HUDEP-2 (cell line): Measurements from ENCODE around the gene GTF2F2.
"Not testable (repeated sequence)": the region's sequence is repeated elsewhere in the genome, so short reads cannot be mapped to it uniquely, and the experiment has no call there.

ENCODE experiments used
- DNase-seq, 76 experiments: peaks; one replicate each; lab custom pipeline; 2025; ENCODE audit not compliant: unreplicated experiment in 76 of 76; lab: John Stamatoyannopoulos, UW

The GTF2F2 gene

DNA sequence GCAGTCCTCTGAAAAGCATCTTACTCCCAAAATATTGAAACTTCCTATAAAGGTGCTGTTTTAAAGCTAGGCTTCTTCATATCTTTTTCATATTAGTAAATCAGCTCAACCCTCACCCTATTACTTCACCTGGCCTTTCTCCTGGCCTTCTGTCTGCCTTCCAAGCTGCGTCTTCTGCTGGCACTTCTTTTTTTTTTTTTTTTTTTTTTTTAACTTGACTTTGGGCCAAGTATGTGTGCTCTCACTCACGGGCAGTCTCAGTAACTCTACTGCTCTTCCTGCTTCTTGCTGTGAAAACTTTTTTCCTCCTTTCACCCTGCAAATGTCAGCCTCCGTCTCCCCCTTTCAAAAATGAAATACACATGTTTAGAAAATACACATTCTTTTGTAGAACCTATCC is 121.8 kb downstream of the GTF2F2 start:
- peak in 29 of 76 experiments; percentile 3 to 75 (median 25) for DNase-seq

DNA sequence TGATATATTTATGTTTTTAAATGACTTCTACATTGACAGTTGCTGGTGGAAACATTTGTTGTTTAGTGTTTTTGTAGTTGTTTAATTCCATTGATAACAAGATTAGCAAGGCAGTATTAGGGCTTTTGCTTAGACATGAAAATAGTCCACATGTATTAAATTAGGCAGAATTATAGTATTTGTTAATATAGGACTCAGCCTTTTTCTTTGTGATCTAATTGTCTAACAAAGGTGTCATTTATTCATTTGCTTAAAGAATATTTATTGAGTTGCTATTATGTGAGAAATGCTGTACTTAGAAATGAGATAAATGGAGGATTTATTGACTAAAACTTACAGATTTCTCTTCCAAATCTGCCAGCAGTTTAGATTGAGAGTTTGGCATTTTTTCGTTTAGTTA is 122.2 kb downstream of the GTF2F2 start:
- DNase-seq, result no peak

- DNase-seq, result no peak
Measured at GRCh38 chr13:45243077-45243476, 122.8 kb downstream of the GTF2F2 start.

DNA sequence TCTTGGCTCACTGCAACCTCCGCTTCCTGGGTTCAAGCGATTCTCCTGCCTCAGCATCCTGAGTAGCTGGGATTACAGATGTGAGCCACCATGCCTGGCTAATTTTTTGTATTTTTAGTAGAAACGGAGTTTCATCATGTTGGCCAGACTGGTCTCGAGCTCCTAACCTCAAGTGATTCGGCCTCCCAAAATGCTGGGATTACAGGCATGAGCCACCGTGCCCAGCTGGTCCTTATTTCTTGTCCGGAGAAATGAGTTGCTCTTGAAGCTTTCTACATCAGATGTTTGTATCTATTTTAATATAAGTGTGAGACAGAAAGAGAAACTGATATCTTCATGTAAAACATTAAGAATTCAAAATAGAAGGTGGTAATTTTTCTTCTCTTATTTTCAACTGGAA is 124.4 kb downstream of the GTF2F2 start:
- not testable (repeated sequence) for DNase-seq

DNA sequence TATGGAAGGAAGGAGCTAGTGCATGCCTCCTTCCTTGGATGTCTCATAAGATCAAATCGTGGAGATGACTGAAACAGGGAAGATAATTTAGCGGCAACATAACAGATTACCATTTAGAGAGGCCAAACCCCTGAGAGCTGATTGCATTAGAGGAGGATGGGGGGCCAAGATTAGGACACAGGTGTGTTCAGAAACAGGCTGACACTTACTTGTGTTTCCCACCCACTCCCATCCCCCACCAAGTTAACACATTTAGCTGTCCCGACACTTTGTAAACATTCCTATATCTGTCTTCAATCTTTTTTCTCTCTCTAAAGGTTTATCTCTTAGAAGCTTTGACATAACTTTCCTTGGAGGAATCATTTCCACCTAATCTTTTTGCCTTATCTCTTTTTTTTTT is 129.4 kb downstream of the GTF2F2 start:
- no peak for DNase-seq

GRCh38 chr13:45254396-45254795 is 134.1 kb downstream of the GTF2F2 start:
- no peak for DNase-seq

DNA sequence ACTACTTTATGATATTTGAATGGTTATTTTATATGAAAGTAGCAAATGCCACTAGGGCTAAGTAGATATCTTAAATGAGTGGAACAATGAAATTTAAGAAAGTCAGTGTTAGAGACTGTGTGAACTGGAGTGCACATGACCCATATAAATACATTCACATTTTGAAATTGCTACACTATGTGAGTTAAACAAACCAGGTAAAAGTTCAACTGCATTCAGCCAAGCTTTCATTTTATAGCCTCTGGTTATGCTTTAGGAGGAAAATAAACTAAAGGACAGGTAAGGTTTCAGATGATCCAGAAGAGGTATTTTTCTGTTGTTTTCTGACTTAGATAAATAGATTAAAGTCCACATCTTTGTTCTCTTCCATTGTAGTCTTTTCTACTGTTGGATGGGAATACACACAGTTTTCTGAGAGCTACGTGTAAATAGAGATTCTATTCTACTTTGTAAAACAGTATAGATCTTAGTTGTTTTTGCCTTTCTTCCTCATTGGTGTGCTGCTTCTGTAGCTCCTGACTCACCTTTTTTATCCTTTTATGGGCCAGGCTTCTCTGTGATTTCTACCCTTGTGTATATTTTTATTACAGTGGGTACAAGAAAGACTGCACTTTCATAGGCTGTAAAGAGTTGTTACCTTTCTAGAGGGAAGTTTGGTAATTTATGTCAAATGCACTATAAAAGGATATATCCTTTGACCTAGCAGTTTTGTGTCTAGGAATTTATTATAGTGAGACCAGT is 135.1 kb downstream of the GTF2F2 start:
- no peak for DNase-seq

DNA sequence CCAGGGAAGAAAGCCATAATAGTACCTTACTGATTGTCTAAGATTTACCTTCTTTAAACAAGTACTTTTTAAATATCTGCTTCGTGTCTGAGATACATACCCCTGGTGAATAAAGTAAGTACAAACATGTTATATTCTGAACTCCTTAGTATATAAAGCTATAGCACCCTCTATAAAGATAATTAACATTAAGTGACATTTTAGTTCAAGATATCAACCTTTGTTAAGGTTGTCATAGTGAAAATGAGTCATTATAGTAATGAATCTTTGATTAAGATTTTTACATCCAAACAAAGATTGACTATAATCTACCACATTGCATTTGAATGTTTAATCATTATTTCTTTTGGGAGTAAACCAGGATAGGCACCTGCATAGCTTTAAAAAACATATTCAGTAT is 135.9 kb downstream of the GTF2F2 start:
- DNase-seq, result no peak

- no peak for DNase-seq
Measured at GRCh38 chr13:45257638-45258333, 137.5 kb downstream of the GTF2F2 start.

DNA sequence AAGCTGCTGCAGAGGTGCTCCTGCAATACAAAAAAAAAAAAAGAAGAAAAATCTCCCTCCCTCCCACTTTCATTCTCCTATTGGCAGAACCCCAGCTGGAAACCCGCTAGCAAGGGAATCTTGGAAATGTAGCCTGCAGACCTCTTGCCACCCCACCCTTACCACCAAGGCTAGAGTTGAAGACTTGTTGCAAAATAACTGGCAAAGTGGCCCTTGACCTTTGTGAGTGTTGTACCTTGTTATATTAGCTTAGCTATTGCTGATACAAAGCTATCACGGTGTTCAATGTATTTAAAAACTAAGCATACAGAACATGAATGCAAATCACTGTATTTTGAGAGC is 138.0 kb downstream of the GTF2F2 start:
- DNase-seq, result no peak

DNA sequence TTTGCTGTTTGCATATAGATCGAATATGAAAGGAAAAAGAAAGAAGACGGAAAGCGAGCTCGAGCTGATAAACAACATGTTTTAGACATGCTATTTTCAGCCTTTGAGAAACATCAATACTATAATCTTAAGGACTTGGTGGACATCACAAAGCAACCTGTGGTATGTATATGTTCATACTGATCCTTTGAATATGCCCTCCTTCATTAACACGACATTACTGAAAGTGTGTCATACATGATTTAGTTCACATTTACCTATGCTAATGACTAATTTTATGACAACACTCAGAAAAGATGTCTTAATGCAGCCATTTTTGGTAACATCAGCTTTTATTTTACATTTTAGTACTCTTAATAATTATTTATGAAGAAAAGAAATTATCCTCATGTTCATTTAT is 146.9 kb downstream of the GTF2F2 start:
- no peak for DNase-seq

GRCh38 chr13:45269204-45269603 is 148.9 kb downstream of the GTF2F2 start:
- DNase-seq, result no peak

- DNase-seq, result no peak
Measured at GRCh38 chr13:45276913-45277312, 156.6 kb downstream of the GTF2F2 start.

DNA sequence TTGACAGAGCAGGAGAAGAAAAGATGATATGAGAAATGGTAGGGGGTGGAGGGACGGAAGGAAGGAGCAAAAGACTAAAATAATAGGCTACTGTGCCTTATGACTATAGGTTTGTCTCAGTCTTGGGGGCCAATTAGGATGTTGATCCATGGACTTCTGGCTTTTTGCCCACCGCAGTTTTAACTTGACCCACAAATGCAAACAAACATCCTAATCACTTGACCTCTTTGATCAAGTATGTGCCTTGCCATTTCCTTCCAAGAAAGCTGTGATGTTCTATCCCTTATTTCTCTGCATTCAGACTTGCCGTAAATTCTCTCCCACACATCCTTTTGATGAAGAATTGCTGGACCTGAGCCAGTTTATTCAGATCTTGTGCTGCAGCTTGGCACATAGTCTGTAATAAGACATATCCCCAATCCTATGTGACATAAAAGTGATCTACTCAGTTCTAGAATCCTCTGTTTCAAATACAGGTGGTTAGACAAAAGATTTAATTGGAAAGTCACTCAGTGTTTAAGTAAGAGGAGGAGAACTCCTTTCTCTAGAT is 157.9 kb downstream of the GTF2F2 start:
- no peak for DNase-seq

DNA sequence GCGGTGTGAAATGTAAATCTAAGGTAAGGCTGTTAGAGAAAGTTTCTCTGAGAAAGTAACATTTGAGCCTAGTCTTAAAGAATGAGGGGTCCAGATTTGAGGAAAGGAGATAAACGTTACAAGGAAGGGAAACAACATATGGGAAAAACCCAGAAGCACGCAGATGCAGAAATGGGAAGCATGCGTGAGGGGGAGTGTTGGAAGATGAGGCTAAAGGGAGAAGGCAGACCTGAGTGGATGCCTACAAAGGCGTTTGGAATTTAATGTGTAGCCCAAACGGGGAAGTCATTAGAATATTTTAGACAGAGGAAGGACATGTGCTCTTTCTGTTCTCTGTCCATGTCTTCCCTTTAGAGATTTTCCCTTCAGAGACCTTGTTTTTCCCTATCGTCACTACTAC is 159.7 kb downstream of the GTF2F2 start:
- DNase-seq, result no peak

- peak in 70 of 76 experiments; percentile 3 to 78 (median 55) for DNase-seq
Measured at GRCh38 chr13:45280751-45281634, 160.7 kb downstream of the GTF2F2 start.

GRCh38 chr13:45282994-45283393 is 162.7 kb downstream of the GTF2F2 start:
- no peak for DNase-seq

- DNase-seq, result no peak
Measured at GRCh38 chr13:45289936-45290563, 169.7 kb downstream of the GTF2F2 start.

DNA sequence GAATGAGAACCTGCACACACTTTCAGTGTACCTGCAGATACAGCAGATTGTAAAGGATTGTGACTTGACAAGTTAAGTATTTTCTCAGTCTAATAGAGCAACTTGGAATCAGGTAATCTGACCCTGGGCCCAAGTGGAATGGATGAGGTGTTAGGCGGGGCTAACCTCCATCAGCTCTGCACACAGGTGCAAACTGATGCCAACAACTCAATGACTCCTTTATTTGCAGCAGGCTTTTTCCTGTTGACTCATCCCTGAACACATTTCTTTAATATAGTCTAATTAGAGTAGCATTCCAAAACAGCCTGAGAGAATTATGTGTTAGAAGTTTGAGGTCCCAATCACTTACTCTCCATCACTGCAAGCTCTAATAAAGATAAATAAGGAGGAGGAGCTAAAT is 171.9 kb downstream of the GTF2F2 start:
- DNase-seq, result no peak

DNA sequence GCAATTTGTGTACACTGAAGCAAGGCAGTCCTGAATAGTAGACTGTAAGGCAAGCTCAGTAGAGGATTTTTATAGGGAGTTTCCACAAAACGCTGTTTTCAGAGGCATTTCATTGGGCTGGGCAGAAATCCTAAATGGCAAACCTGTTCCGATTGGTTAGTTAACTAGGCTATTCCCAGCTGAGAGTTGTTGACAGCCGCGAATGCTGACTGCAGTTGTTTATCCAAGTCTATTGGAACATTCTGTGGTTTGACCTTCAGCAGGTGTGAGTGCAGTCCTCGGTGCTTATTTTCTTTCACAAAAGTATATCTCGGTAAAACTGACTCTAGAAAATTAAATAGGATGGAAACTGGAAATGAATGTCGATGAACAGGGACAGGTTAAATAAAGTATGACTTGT is 175.2 kb downstream of the GTF2F2 start:
- no peak for DNase-seq

GRCh38 chr13:45296259-45296658 is 175.9 kb downstream of the GTF2F2 start:
- no peak for DNase-seq
